ENCODE results near the gene FTL.

GRCh38 chr19:48940902-48941301 lies 24.2 kb upstream of the FTL start:
- TF ChIP-seq CTCF (IDR thresholded peaks at IDR 0.05), result no peak
- TF ChIP-seq POLR2A (IDR thresholded peaks at IDR 0.05), result no peak

Data from testis (tissue), 2 donors.